Gastrocnemius medialis (tissue), 4 donors: Measurements from ENCODE around the gene TMEM119. TPM values are rescaled to one million over a fixed set of nuclear protein-coding genes. Genes with fewer than 3 reads are reported as not detected.
A peak's percentile ranks its signal among the peaks of the same experiment; 100 is the strongest.
"Not testable (repeated sequence)": the region's sequence is repeated elsewhere in the genome, so short reads cannot be mapped to it uniquely, and the experiment has no call there.

ENCODE experiments used
- ATAC-seq, 2 donors: fragments of 150-250 bp; one replicate each; pipeline ENCODE4 v1.9.1; 2016
- DNase-seq, 2 donors: peaks; one replicate each; pipeline ENCODE4 v3.0.0-alpha.2; 2019
- H3K27ac ChIP-seq, 4 donors: fragments of 200-600 bp; sonication (generic); 1 replicate in 1 of 4; 2 replicates in 3 of 4; pipeline ENCODE4 v1.5.1; 2016 to 2018; ENCODE audit warnings: mild to moderate bottlenecking in 2 of 4, moderate library complexity in 1 of 4
- H3K27me3 ChIP-seq, 3 donors: fragments of 200-600 bp; sonication (generic) in 2 of 3; 1 replicate in 1 of 3; 2 replicates in 2 of 3; pipeline versions ENCODE4 v1.5.1 to v1.6.0; 2016 to 2019; ENCODE audit warnings: mild to moderate bottlenecking in 1 of 3, moderate library complexity in 1 of 3
- H3K36me3 ChIP-seq, 2 donors: fragments of 200-600 bp; sonication (generic) in 1 of 2; one replicate each; pipeline ENCODE4 v1.5.1; 2017 to 2018
- H3K4me1 ChIP-seq, 2 donors: fragments of 200-600 bp; sonication (generic) in 1 of 2; one replicate each; pipeline ENCODE4 v1.5.1; 2016 to 2017; ENCODE audit warnings: mild to moderate bottlenecking in 2 of 2
- H3K4me3 ChIP-seq, 4 donors: fragments of 200-600 bp; sonication (generic) in 3 of 4; 1 replicate in 1 of 4; 2 replicates in 3 of 4; pipeline ENCODE4 v1.5.1; 2016 to 2019; ENCODE audit warnings: mild to moderate bottlenecking in 2 of 4
- H3K9me3 ChIP-seq, 3 donors: fragments of 200-600 bp; sonication (generic) in 2 of 3; 1 replicate in 1 of 3; 2 replicates in 2 of 3; pipeline ENCODE4 v1.5.1; 2016 to 2019
- CTCF ChIP-seq, 5 experiments: fragments of 450-650 bp in 3 of 5; fragments of 200-600 bp in 2 of 5; sonication (generic) in 2 of 5; IDR thresholded peaks in 4 of 5; conservative IDR thresholded peaks in 1 of 5; 1 replicate in 4 of 5; 2 replicates in 1 of 5; pipeline ENCODE4 v1.5.1; 2016 to 2019; ENCODE audit warnings: antibody characterized with exemption in 5 of 5, mild to moderate bottlenecking in 3 of 5, moderate library complexity in 3 of 5
- POLR2A ChIP-seq, 2 donors: fragments of 450-650 bp; IDR thresholded peaks; one replicate each; pipeline ENCODE4 v1.6.1; 2017; ENCODE audit warnings: antibody characterized with exemption in 2 of 2, mild to moderate bottlenecking in 2 of 2, moderate library complexity in 2 of 2
- in situ Hi-C, 4 donors: fragments of 200-750 bp; cut with MboI; loops; one replicate each; pipeline versions ENCODE4 v1.15.0 to v1.8.0; 2017; ENCODE audit warnings: low sequenced_read_pairs in 4 of 4
- intact Hi-C: fragments of 100-400 bp; cut with DNase I; formaldehyde crosslinking; loops from one replicate; pipeline ENCODE4 v1.15.1; 2023; ENCODE audit warnings: low total_unique reads
- total RNA-seq, 4 donors: library from RNA; depleted of rRNA; stranded (reverse); fragments of >200 nt; gene quantifications; one replicate each; pipeline versions ENCODE4 v1.1.0 to v1.2.3, GENCODE V29; 2016

TMEM119 gene
- total RNA-seq, 4 donors from 2014 or later = 0.85 TPM; not detected in 3

- no peaks in the 10 kb centered on the region for H3K36me3 ChIP-seq
- intact Hi-C loops = no loop called here
- H3K27ac ChIP-seq = peak within 1 kb of the TSS in 3 of 4 donors; percentile 31 to 48 (median 44)
- peak within 1 kb of the TSS in 1 of 4 donors; percentile 24 for H3K4me3 ChIP-seq
- peaks cover 0 to 11% (median 0%) of the 10 kb centered on the region in 3 donors for H3K27me3 ChIP-seq
- TF ChIP-seq CTCF (IDR thresholded peaks at IDR 0.05 in 4 of 5, conservative IDR thresholded peaks at IDR 0.05 in 1 of 5) (no peak), POLR2A (IDR thresholded peaks at IDR 0.05) (peak in 1 of 2 donors; percentile 10)
- H3K4me1 ChIP-seq = peaks cover 12 to 14% of the 10 kb centered on the region in 2 donors
- DNase-seq (peak; percentile 36 to 59), ATAC-seq (peak in 1 of 2 donors; percentile 26)
- H3K9me3 ChIP-seq = no peaks in the 10 kb centered on the region
- in situ Hi-C loops = loop anchor here (25.0 kb wide), 2 partner anchors 329 to 454 kb away; partner anchors contain the start of genes ALKBH2 (in 2 of the 4) and UNG (in 2 of the 4)
Observed at GRCh38 chr12:108633534-108634248, 35.8 kb upstream of the TMEM119 start, which contains the start of gene SELPLG. Gene SELPLG (minus strand): TSS chr12:108633894. CDS start chr12:108624307, 9,587 bp downstream.

- H3K4me3 ChIP-seq = peak overlapping the region in 1 of 4 donors; percentile 24
- no peaks in the 10 kb centered on the region for H3K9me3 ChIP-seq
- DNase-seq = no peak
- ATAC-seq = no peak
- peaks cover 0 to 7% (median 0%) of the 10 kb centered on the region in 3 donors for H3K27me3 ChIP-seq
- peak overlapping the region in 1 of 4 donors; percentile 18 for H3K27ac ChIP-seq
- intact Hi-C loops = no loop called here
- in situ Hi-C loops = loop anchor here (25.0 kb wide), 2 partner anchors 329 to 454 kb away; partner anchors contain the start of genes ALKBH2 (in 2 of the 4) and UNG (in 2 of the 4)
- no peaks in the 10 kb centered on the region for H3K36me3 ChIP-seq
- peaks cover 6 to 9% of the 10 kb centered on the region in 2 donors for H3K4me1 ChIP-seq
- TF ChIP-seq CTCF (IDR thresholded peaks at IDR 0.05 in 4 of 5, conservative IDR thresholded peaks at IDR 0.05 in 1 of 5) = no peak
- no peak for TF ChIP-seq POLR2A (IDR thresholded peaks at IDR 0.05)
Observed at GRCh38 chr12:108633081-108633533, 35.2 kb upstream of the TMEM119 start.

DNA sequence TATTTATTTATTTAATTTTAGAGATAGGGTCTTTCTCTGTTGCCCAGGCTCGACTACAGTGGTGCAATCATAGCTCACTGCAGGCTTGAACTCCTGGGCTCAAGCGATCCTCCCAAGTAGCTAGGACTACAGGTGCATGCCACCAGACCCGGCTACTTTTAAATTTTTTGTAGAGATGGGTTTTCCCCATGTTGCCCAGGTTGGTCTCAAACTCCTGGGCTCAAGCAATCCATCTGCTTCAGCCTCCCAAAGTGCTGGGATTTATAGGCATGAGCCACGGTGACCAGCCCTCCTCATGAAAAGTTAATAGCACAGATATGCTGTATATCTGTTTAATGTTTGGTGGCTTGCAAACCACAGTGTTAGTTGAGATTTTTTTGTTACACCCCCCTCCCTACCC is 33.4 kb upstream of the TMEM119 start:
- DNase-seq, H3K27me3 ChIP-seq, ATAC-seq, H3K4me1 ChIP-seq, H3K36me3 ChIP-seq, H3K27ac ChIP-seq, intact Hi-C loops, H3K9me3 ChIP-seq: not testable (repeated sequence)
- in situ Hi-C loops = loop anchor here (25.0 kb wide), 2 partner anchors 331 to 456 kb away; partner anchors contain the start of genes ALKBH2 (in 2 of the 4) and UNG (in 2 of the 4)
- H3K4me3 ChIP-seq = peak overlapping the region in 1 of 4 donors; percentile 24

GRCh38 chr12:108630481-108631207 is 32.8 kb upstream of the TMEM119 start:
- in situ Hi-C loops (loop anchor here (25.0 kb wide), 2 partner anchors 332 to 457 kb away; partner anchors contain the start of genes ALKBH2 (in 2 of the 4) and UNG (in 2 of the 4)), intact Hi-C loops (no loop called here)
- no peak overlapping the region for H3K4me3 ChIP-seq
- no peak overlapping the region for H3K27ac ChIP-seq
- H3K36me3 ChIP-seq = no peaks in the 10 kb centered on the region
- no peak for TF ChIP-seq CTCF (IDR thresholded peaks at IDR 0.05 in 4 of 5, conservative IDR thresholded peaks at IDR 0.05 in 1 of 5)
- no peak for TF ChIP-seq POLR2A (IDR thresholded peaks at IDR 0.05)
- no peak for DNase-seq
- peaks cover 0 to 7% of the 10 kb centered on the region in 2 donors for H3K4me1 ChIP-seq
- no peaks in the 10 kb centered on the region for H3K9me3 ChIP-seq
- H3K27me3 ChIP-seq = peaks cover 0 to 3% (median 0%) of the 10 kb centered on the region in 3 donors
- no peak for ATAC-seq
